ENCODE measurements around the gene ADARB2. TPM values are rescaled to one million over a fixed set of nuclear protein-coding genes. Genes with fewer than 3 reads are reported as not detected.

The ADARB2 gene
- total RNA-seq, 2 donors from 2014 or later = 8.0 to 12.2 TPM

- Histone ChIP-seq H3K36me3 (replicated peaks in 1 of 2; ENCODE audit: insufficient read depth in 1 of 2, low read depth in 2 of 2) (no peaks in the 10 kb centered on the region), H3K27me3 (no peaks in the 10 kb centered on the region), H3K4me3 (no peak overlapping the region), H3K27ac (no peak overlapping the region), H3K4me1 (no peaks in the 10 kb centered on the region), H3K9me3 (no peaks in the 10 kb centered on the region)
- WGBS, 2 donors = 75 to 78% methylated on average over 18 to 19 of the region's 19 CpGs
- TF ChIP-seq CTCF (IDR thresholded peaks at IDR 0.05) = no peak
- TF ChIP-seq POLR2A (IDR thresholded peaks at IDR 0.05) = no peak
- no peak for DNase-seq
- intact Hi-C loops (cut with DNase I) = no loop called here
- no peak for ATAC-seq
Measured at GRCh38 chr10:1561731-1562337, 175.5 kb downstream of the ADARB2 start.

DNA sequence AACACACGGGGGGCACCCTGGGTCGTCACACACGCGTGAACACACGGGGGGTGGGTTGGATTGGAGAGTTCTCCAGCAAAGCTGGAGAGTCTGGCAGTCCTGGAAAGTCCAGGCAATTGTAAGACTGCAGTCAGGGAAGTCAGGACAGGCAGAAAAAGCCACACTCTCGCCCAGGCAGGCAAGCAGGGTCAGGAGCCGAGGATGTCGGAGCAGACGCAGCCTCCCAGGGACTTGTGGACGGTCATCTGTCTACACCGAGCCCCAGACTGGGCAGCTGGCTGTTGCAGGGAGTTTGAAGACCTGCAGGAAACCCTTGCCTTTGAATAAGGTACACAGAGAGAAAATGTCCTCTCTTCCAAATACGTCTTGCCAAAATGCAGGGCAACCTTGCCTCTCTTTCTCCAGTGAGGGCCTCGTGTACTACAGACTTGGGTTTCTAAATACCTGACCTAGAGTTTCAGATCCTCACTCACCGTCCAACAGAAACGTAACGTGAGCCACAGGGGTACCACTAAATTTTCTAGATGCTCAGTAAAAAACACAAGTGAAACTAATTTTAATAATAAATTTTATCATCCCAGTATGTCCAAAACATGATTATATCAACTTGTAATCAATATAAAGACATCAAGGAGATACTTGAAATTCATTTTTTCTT lies 176.7 kb downstream of the ADARB2 start:
- H3K4me3 ChIP-seq = no peak overlapping the region
- no peaks in the 10 kb centered on the region for H3K9me3 ChIP-seq
- H3K27ac ChIP-seq = no peak overlapping the region
- no peak for TF ChIP-seq CTCF (IDR thresholded peaks at IDR 0.05)
- TF ChIP-seq POLR2A (IDR thresholded peaks at IDR 0.05) = no peak
- WGBS, 2 donors = 46 to 60% methylated on average over 11 to 16 of the region's 16 CpGs
- DNase-seq = no peak
- H3K27me3 ChIP-seq = no peaks in the 10 kb centered on the region
- no peak for ATAC-seq
- no peaks in the 10 kb centered on the region for H3K36me3 ChIP-seq (replicated peaks in 1 of 2; ENCODE audit: insufficient read depth in 1 of 2, low read depth in 2 of 2)
- intact Hi-C loops (cut with DNase I) = no loop called here
- H3K4me1 ChIP-seq = no peaks in the 10 kb centered on the region

- Histone ChIP-seq H3K36me3 (replicated peaks in 1 of 2; ENCODE audit: insufficient read depth in 1 of 2, low read depth in 2 of 2) (no peaks in the 10 kb centered on the region), H3K4me1 (no peaks in the 10 kb centered on the region), H3K27me3 (no peaks in the 10 kb centered on the region), H3K27ac (no peak overlapping the region), H3K9me3 (no peaks in the 10 kb centered on the region), H3K4me3 (no peak overlapping the region)
- WGBS, 2 donors = 25 to 30% methylated on average over 11 of the region's 11 CpGs
- ATAC-seq = no peak
- DNase-seq = no peak
- TF ChIP-seq CTCF (IDR thresholded peaks at IDR 0.05) (no peak), POLR2A (IDR thresholded peaks at IDR 0.05) (no peak)
- intact Hi-C loops (cut with DNase I) = no loop called here
Measured at GRCh38 chr10:1559761-1560160, 177.6 kb downstream of the ADARB2 start.

- ATAC-seq = no peak
- no peaks in the 10 kb centered on the region for H3K9me3 ChIP-seq
- H3K4me3 ChIP-seq = no peak overlapping the region
- TF ChIP-seq POLR2A (IDR thresholded peaks at IDR 0.05) = no peak
- TF ChIP-seq CTCF (IDR thresholded peaks at IDR 0.05) = no peak
- H3K36me3 ChIP-seq (replicated peaks in 1 of 2; ENCODE audit: insufficient read depth in 1 of 2, low read depth in 2 of 2) = no peaks in the 10 kb centered on the region
- H3K4me1 ChIP-seq = no peaks in the 10 kb centered on the region
- H3K27me3 ChIP-seq = no peaks in the 10 kb centered on the region
- DNase-seq = no peak
- intact Hi-C loops (cut with DNase I) = no loop called here
- 41 to 52% methylated on average over 14 of the region's 14 CpGs for WGBS, 2 donors
- no peak overlapping the region for H3K27ac ChIP-seq
Measured at GRCh38 chr10:1559311-1559710, 178.0 kb downstream of the ADARB2 start.

DNA sequence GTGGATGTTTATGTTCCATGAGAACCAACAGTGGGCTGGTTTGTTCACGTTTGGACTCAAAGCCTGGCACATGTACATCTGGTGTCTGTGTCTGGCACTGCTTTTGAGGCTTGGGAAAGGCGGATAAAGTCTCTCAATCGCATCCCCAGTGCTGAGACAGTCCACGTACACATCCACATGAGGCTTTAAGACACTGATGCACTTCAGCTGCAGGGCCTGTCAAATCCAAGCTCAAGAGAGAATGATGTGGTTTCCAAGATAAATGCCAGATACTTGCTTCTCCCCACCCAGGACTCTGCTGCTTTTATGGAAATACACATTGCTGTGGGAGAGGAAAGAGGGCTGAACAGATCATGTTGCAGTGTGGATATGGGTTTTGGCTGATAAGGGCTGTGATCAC lies 178.4 kb downstream of the ADARB2 start:
- WGBS, 2 donors = 45 to 47% methylated on average over 4 of the region's 4 CpGs
- DNase-seq = no peak
- no peak overlapping the region for H3K27ac ChIP-seq
- no peaks in the 10 kb centered on the region for H3K4me1 ChIP-seq
- H3K9me3 ChIP-seq = no peaks in the 10 kb centered on the region
- H3K4me3 ChIP-seq = no peak overlapping the region
- no peak for TF ChIP-seq POLR2A (IDR thresholded peaks at IDR 0.05)
- TF ChIP-seq CTCF (IDR thresholded peaks at IDR 0.05) = no peak
- no peak for ATAC-seq
- intact Hi-C loops (cut with DNase I) = no loop called here
- no peaks in the 10 kb centered on the region for H3K27me3 ChIP-seq
- no peaks in the 10 kb centered on the region for H3K36me3 ChIP-seq (replicated peaks in 1 of 2; ENCODE audit: insufficient read depth in 1 of 2, low read depth in 2 of 2)
